HuH-7.5 (cell line): Measurements from ENCODE around the gene BCAS1.

ENCODE experiments used
- DNase-seq: peaks from one replicate; pipeline ENCODE4 v3.0.0; 2011; ENCODE audit warnings: low spot score

The BCAS1 gene

DNA sequence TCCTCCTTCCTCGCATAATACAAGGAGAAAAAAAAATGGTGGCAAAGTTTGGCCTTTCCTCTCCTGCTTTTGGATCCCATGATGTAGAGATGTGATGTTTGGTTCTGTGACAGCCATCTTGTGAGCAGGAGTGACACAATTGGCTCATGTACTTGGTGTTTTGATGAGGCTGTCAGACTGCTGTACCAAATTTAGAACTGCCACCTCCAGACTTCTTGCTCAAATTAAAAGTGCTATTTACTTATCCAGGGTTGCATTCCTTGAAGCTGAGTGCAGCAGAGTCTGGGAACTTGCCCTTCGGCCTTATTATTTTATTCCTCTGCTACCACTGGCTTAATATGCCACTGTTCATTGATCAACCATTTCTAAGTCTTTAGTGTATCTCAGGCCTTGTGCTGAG lies 21.9 kb downstream of the BCAS1 start:
- DNase-seq, result no peak

DNA sequence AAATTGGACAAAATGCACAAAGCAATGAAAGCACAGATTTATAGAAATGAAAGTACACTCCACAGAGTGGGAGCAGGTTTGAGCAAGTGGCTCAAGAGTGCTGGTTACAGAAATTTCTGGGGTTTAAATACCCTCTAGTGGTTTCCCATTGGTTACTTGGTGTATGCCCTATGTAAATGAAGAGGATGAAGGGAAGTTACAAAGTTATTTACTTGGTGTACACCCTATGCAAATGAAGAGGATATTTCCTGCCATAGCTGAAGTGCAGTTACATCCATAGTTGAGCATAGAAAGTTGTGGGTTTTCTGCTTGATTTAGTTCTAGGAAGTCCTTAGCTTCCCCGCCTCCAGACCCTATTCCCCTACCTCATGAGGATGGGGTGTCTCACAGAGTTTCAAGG lies 22.7 kb downstream of the BCAS1 start:
- DNase-seq, result no peak

- DNase-seq, result no peak
Measured at GRCh38 chr20:54047048-54047447, 23.3 kb downstream of the BCAS1 start.

DNA sequence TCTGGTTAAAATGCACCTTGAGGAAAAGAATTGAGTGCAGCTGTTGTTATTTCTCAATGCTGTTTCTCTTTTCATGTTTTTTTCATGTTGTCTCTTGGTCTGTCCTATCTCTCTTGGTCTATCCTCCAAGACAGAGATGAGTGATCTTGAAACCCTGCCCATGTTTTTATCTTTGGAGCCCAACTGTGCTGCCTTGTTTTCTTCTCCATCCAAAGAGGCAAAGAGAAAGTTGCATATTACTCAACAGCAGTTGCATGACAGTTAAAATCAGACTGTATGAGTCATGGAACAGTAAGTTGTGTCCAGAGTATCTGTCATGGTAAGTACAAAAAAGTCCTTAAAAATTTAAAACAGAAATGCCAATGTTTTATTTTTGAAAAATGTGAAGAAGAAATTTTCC lies 26.2 kb downstream of the BCAS1 start:
- no peak for DNase-seq

DNA sequence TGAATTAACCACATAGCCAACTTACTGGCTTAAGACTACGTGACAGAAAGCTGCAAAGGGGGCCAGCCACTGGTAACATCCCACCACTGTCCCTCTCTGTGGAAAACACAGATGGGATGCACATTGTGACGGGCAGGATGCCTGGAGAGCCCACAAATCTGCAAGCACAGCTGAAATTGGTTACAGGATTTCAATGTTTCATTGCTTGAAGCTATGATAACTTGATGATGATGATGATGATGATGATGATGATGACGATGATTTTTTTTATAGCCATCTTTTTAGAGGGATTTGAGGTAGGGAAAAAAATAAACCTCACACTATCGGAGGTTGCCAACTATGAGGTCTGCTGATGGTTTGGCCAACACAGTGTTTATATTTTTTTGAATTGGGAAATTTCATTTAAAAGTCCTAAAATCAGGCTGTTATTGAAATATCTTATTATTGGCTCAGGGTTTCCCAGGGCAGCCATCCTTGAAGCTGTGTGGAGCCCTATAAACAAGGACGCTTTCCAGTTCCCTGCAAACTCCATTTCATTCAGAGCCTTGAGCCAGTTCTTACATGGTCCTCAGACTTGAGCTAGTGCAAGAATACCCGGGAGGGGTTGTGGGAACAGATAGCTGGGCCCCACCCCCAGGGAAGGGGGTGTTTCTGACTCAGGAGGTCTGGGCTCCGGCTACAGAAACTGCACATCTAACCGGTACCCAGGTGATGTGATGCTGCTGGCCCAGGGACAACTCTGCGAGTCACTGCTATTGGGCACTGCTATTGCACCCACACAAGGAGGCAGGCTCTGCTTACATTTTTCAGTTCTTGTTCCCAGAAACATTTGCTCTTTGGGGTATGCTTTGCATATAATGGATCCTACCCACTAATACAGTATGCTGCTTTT lies 27.1 kb downstream of the BCAS1 start:
- no peak for DNase-seq

GRCh38 chr20:54042021-54042420 lies 28.4 kb downstream of the BCAS1 start:
- DNase-seq, result no peak

DNA sequence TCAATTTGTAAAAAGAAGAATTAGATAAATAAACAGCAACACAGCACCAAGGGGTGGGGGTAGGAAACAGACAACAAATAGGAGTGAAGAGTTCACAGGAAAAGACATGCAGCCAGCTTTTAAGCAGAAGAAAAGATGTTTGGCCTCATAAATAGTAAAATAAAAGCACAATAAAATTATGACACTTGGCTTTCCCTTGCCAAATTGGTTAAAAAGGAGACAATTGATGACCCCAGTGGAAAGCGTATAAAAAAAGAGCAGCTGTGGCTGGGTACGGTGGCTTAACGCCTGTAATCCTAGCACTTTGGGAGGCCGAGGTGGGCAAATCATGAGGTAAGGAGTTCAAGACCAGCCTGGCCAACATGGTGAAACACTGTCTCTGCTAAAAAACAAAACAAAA lies 29.1 kb downstream of the BCAS1 start:
- no peak for DNase-seq

- no peak for DNase-seq
Measured at GRCh38 chr20:54040531-54040930, 29.9 kb downstream of the BCAS1 start.

- no peak for DNase-seq
Measured at GRCh38 chr20:54038961-54039360, 31.4 kb downstream of the BCAS1 start.

DNA sequence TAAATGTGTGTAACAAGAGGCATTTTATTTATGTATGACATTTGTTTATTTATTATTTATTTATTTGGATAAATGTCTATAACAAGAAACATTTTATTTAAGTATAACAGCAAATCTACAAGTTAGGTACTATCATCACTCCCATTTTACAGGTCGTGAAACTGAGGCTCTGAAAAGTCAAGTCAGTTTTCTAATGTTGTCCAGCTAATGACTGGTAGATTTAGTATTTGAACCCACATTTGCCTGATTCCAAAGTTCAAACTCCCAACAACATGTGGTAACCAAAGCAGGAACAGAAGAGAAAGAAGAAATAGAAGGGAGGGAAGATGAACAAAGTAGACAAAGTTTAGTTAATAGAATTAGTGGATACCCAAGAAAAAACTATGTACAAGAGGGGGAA lies 32.9 kb downstream of the BCAS1 start:
- no peak for DNase-seq

DNA sequence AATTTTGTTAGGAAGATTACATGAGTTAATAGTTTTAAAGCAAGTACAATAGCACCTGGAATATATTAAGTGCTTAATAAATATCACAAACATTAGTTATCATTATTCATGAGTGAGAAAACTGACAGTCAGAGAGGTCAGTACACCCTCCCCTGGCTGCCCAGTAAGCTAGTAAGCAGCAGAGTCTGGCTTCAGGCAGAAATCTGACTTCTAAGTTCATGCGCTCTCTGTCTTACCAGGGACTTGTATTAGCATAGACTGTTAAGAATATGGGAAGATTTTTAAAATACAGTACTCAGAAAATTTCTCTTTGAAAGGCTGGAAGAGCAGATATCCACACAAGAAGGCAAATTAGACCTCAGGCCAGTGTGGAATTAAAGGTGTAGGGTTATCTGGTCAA lies 40.8 kb downstream of the BCAS1 start:
- DNase-seq, result no peak

DNA sequence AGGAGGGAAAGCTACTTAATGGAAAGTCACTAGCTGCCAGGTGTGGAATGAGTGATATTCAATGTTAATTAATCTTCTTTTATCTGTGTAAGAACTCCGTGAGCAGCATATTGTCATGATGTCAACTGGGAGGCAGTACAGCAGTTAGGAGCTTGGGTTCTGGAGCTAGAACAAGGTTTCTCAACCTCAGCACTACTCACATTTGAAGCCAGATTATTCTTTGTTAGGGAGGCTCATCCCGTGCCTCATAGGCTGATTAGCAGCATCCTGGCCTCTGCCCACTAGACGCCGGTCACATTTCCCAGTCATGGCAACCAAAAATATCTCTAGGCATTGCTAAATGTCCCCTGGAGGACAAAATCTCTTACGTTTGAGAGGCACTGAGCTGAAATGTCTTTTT lies 41.2 kb downstream of the BCAS1 start:
- DNase-seq, result no peak

GRCh38 chr20:54028276-54029011 lies 42.0 kb downstream of the BCAS1 start:
- no peak for DNase-seq

DNA sequence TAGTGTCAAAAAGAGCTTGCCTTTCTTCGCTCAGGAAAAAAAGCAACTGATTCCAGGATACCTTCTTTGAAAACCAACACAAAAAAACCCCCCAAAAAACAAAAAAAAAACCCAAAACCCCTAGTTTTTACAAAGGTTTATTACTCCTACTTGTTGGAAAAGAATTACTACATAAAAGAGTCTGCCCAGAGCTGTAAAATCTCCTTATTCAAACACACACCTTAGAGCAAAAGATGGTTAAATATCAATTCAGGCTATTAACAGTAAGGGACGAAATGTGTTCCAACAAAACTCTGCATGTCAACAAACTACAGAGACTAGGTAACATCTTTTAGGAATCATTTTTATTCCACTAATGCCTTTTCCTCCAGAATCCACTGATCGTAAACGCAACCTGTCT lies 42.7 kb downstream of the BCAS1 start:
- no peak for DNase-seq

DNA sequence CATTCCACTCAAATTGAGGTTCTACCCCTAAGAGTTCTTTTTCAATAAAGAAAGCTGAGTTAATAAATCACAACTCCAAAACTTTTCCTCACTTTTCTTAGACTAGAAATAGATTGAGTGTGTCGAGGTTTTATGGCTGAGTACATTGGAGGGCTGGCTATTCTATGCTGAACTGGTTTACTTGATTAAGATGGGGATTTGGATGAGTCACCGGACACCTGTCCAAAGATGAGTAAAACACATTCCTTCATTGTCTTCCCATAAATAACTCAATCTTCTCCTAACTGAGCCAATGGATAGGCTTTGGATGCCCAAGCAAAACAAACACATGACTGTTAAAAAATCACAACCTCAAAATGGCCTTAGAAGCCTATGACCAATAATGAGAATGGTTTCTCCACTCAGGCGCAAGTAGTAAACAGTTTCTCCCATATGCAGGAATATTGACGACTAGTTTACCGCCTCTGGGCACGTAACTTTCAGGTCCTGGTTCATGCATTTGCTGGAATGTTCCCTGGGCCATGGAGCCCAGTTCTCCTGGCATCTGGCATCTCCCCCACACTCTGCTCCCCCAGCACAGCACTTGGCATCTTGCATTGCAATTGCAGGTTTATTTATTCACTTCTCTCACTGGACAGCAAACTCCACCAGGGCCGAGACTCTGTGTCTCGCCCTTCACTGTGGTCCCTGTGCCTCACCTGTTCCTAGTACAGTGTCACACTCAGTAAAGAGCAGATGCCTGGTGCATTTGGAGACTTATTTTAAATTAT lies 43.9 kb downstream of the BCAS1 start:
- no peak for DNase-seq

GRCh38 chr20:54025251-54025771 lies 45.1 kb downstream of the BCAS1 start:
- DNase-seq, result no peak

DNA sequence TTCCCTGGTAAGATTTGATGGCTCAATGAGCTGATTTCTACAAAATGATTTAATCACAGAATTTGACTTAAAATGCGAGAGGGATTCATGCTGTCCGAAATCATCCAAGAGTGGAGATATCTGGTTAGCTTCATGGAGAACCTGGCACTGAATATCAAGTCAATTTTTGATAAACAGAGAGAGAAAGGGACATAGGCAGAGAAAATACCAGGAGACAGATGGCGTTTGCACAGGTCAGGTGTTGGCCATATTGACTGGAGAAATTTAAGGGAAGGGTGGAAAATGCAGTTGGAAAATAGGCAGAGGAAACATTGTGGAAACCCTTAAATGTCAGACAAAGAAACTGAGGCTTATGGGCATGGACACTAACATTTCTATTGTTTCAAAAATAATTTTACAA lies 47.0 kb downstream of the BCAS1 start:
- no peak for DNase-seq

DNA sequence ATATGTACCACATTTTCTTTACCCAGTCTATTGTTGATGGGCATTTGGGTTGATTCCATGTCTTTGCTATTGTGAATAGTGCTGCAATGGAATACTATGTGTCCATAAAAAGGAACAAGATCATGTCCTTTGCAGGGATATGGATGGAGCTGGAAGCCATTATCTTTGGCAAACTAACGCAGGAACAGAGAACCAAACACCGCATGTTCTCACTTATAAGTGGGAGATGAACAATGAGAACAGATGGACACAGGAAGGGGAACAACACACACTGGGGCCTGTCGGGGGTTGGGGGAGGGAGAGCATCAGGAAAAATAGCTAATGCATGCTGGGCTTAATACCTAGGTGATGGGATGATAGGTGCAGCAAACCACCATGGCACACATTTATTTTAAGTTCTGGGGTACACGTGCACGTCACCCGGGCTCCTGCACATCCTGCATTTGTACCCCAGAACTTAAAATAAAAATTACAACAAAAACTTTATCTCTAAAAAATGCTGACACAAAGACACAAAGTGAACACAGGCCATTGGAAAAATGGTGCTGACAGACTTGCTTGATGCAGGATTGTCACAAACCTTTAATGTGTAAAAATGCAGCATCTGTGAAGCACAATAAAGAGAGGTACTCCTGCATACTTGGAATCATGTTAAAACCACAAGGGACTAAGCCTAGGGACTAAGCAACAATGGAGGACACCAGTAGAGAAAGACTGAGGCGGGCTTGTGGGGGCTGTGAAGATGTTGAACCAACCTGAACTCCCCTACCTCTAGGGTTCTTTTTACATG lies 48.8 kb downstream of the BCAS1 start:
- no peak for DNase-seq

- DNase-seq, result no peak
Measured at GRCh38 chr20:54020868-54021267, 49.5 kb downstream of the BCAS1 start.

DNA sequence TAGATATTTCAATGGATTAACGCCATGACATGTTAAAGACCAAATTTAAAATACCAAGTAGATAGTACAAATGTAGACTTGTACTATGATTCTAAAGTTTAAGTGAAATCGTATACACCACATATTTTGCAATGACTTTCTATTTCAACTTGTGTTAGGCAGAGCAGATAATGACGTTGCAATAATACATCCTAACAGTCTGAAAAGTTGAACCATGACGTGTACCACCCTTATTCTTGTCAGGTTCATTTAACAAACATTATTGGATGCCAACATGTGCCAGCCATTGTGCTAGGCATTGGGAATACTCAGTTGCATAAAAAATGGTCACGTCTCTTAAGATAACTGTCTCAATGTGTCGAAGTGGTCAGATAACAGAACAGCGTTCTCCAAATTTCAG lies 50.0 kb downstream of the BCAS1 start:
- no peak for DNase-seq

DNA sequence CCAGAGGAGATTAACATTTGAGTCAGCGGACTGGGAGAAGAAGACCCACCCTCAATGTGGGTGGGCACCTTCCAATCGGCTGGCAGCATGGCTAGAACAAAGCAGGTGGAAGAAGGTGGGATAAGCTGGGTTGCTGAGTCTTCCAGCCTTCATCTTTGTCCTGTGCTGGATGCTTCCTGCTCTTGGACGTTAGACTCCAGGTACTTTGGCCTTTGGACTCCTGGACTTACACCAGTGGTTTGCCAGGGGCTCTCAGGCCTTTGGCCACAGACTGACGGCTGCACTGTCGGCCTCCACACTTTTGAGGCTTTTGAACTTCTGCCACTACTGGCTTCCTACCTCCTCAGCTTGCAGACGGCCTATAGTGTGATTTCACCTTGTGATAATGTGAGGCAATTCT lies 50.8 kb downstream of the BCAS1 start:
- DNase-seq, result no peak

DNA sequence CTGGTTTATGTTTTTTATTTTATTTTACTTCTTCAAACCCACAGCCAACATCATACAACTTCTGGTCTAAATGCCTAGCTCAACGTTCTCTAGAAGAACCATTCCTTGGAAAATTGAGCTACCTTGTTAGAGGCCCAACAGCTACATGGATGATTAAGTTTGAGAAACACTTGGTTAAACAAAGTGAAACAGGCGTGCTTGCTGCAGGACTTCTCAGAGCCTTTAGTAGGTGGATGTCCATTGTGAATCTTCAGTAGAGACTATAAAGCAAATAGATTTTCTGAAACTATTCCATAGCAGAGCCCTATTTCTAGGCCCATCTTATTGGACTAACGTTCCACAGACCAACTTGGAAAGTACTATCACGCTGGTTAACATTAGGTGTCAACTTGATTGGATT lies 51.3 kb downstream of the BCAS1 start:
- no peak for DNase-seq
